ENCODE data around the gene BACH2. TPM values are rescaled to one million over a fixed set of nuclear protein-coding genes. Genes with fewer than 3 reads are reported as not detected.
A peak's percentile ranks its signal among the peaks of the same experiment; 100 is the strongest.

Gene BACH2
- polyA plus RNA-seq, 1 experiment, result 0.10 TPM

DNA sequence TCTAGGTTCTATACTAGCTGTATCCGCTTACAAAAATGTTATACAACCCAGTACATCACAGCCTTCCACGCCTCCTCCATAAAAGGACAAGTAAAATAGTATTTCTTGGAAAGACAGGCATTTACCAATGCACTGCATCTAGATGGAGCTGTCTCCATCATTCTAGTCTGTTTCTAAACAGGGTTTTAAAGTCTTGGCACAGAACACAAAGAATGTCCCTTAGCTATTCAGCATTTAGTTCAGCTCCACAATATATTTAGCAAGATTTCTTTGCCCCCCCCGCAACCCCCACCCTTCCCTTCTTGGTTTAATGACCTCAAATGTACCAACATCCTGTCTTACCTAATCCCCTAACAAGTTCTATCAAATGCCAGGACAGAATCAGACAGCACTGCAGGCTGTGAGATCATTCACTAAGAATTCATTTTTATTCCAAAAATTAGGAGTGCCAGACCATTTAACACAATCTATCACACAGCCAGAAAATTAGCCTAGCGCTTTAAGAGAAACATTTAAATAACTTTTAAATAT, 198.6 kb downstream of the BACH2 start:
- no peaks in the 10 kb centered on the region for H3K36me3 ChIP-seq (ENCODE audit: control insufficient read depth, insufficient read depth, low read length)
- ChIA-PET CTCF (interaction anchor here (0.7 to 2.5 kb wide), 4 partner anchors 16 to 295 kb away, joined by 3 to 6 read pairs (median 4); no protein-coding TSS in a partner anchor), POLR2A (interaction anchor here (0.6 kb wide), 4 partner anchors 40 to 786 kb away, joined by 3 to 8 read pairs (median 4); no protein-coding TSS in a partner anchor)
- TF ChIP-seq, protein P1, sequence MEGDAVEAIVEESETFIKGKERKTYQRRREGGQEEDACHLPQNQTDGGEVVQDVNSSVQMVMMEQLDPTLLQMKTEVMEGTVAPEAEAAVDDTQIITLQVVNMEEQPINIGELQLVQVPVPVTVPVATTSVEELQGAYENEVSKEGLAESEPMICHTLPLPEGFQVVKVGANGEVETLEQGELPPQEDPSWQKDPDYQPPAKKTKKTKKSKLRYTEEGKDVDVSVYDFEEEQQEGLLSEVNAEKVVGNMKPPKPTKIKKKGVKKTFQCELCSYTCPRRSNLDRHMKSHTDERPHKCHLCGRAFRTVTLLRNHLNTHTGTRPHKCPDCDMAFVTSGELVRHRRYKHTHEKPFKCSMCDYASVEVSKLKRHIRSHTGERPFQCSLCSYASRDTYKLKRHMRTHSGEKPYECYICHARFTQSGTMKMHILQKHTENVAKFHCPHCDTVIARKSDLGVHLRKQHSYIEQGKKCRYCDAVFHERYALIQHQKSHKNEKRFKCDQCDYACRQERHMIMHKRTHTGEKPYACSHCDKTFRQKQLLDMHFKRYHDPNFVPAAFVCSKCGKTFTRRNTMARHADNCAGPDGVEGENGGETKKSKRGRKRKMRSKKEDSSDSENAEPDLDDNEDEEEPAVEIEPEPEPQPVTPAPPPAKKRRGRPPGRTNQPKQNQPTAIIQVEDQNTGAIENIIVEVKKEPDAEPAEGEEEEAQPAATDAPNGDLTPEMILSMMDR (IDR thresholded peaks at IDR 0.05; ENCODE audit: insufficient read depth, low read depth, low read length), result peak; percentile 59
- no peaks in the 10 kb centered on the region; the same call in 1 of the 2 replicates for H3K27me3 ChIP-seq (ENCODE audit: control insufficient read depth, insufficient read depth, low read length)
- H3K4me3 ChIP-seq (ENCODE audit: low read depth, low read length), result no peak overlapping the region
- peak; percentile 83 for DNase-seq (ENCODE audit: low read depth)

- POLR2A ChIA-PET, result interaction anchor here (0.6 kb wide), 4 partner anchors 40 to 785 kb away, joined by 3 to 8 read pairs (median 4); no protein-coding TSS in a partner anchor
- CTCF ChIA-PET, result interaction anchor here (1.2 to 2.5 kb wide), 4 partner anchors 33 to 296 kb away, joined by 3 to 6 read pairs (median 4); no protein-coding TSS in a partner anchor
- no peak overlapping the region for H3K4me3 ChIP-seq (ENCODE audit: low read depth, low read length)
These were observed 199.3 kb downstream of the BACH2 start for GRCh38 chr6:90097356-90097755.

GRCh38 chr6:90096818-90097217, 199.8 kb downstream of the BACH2 start:
- ChIA-PET CTCF (interaction anchor here (1.1 to 2.5 kb wide), 3 partner anchors 48 to 297 kb away, joined by 3 to 6 read pairs (median 3); no protein-coding TSS in a partner anchor), POLR2A (no interaction called here)
- no peak overlapping the region for H3K4me3 ChIP-seq (ENCODE audit: low read depth, low read length)
- TF ChIP-seq, protein P1 (IDR thresholded peaks at IDR 0.05; ENCODE audit: insufficient read depth, low read depth, low read length), result no peak
- no peaks in the 10 kb centered on the region for H3K36me3 ChIP-seq (ENCODE audit: control insufficient read depth, insufficient read depth, low read length)
- DNase-seq (ENCODE audit: low read depth), result no peak
- H3K27me3 ChIP-seq (ENCODE audit: control insufficient read depth, insufficient read depth, low read length), result no peaks in the 10 kb centered on the region

More at GRCh38 chr6:90097356-90097755, 199.3 kb downstream of the BACH2 start:
- DNase-seq (ENCODE audit: low read depth), result no peak
- Histone ChIP-seq H3K27me3 (ENCODE audit: control insufficient read depth, insufficient read depth, low read length) (no peaks in the 10 kb centered on the region), H3K36me3 (ENCODE audit: control insufficient read depth, insufficient read depth, low read length) (no peaks in the 10 kb centered on the region)
- TF ChIP-seq, protein P1 (IDR thresholded peaks at IDR 0.05; ENCODE audit: insufficient read depth, low read depth, low read length), result no peak

- Histone ChIP-seq H3K27me3 (ENCODE audit: control insufficient read depth, insufficient read depth, low read length) (no peaks in the 10 kb centered on the region), H3K36me3 (ENCODE audit: control insufficient read depth, insufficient read depth, low read length) (no peaks in the 10 kb centered on the region), H3K4me3 (ENCODE audit: low read depth, low read length) (no peak overlapping the region)
- no peak for DNase-seq (ENCODE audit: low read depth)
- ChIA-PET POLR2A (no interaction called here), CTCF (interaction anchor here (1.1 to 1.6 kb wide), 2 partner anchors 47 to 155 kb away, joined by 3 read pairs; no protein-coding TSS in a partner anchor)
- TF ChIP-seq, protein P1 (IDR thresholded peaks at IDR 0.05; ENCODE audit: insufficient read depth, low read depth, low read length), result no peak
These were observed 200.9 kb downstream of the BACH2 start for GRCh38 chr6:90095788-90096187.

DNA sequence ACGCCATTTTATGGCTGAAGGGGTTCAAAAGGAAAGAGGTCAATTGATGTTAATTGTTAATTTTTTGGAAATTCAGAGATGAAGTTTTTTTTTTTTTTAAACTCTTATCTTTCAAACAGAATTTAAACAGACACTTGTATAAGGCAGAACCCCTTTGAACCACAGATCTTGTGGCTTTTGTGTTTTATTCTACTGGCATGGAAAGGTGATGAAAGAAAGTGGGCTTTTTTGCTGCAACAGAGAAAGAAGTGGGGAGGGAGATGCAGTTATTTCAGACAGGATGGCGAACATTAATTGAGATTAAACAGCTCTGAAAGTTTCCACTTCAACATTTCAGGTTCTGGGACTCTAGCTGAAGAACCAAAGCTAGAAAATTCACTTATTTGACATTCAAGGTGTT, 201.5 kb downstream of the BACH2 start:
- no peak for DNase-seq (ENCODE audit: low read depth)
- no peaks in the 10 kb centered on the region for H3K36me3 ChIP-seq (ENCODE audit: control insufficient read depth, insufficient read depth, low read length)
- TF ChIP-seq, protein P1 (IDR thresholded peaks at IDR 0.05; ENCODE audit: insufficient read depth, low read depth, low read length), result no peak
- H3K4me3 ChIP-seq (ENCODE audit: low read depth, low read length), result no peak overlapping the region
- ChIA-PET POLR2A (no interaction called here), CTCF (no interaction called here)
- H3K27me3 ChIP-seq (ENCODE audit: control insufficient read depth, insufficient read depth, low read length), result no peaks in the 10 kb centered on the region

Data from BJ (cell line).